ENCODE results near the gene CDC42EP4. TPM values are rescaled to one million over a fixed set of nuclear protein-coding genes. Genes with fewer than 3 reads are reported as not detected.

CDC42EP4 gene
- total and polyA plus RNA-seq, 10 of the 15 experiments (the other 5 are each of a cell fraction or from before 2014, with no cell fraction given), result 0.05 to 7.1 (median 2.7) TPM

GRCh38 chr17:73291260-73291801 is 20.5 kb downstream of the CDC42EP4 start (continued):
- TF ChIP-seq BCL3 (IDR thresholded peaks at IDR 0.05; ENCODE audit: borderline replicate concordance, insufficient read depth, low read depth, low read length, poor library complexity, severe bottlenecking) (no peak), EP300 (IDR thresholded peaks at IDR 0.05; ENCODE audit: borderline replicate concordance in 1 of 2, control insufficient read depth in 1 of 2, low read depth in 2 of 2, low read length in 2 of 2) (peak in 1 of 2 experiments; percentile 45; a peak in 2 of 4 replicates), ETV6 (conservative IDR thresholded peaks at IDR 0.05 in 1 of 2, IDR thresholded peaks at IDR 0.05 in 1 of 2; ENCODE audit: borderline replicate concordance in 1 of 2, low read depth in 1 of 2) (no peak), HCFC1 (IDR thresholded peaks at IDR 0.05; ENCODE audit: low read length) (no peak), CHD2 (IDR thresholded peaks at IDR 0.05; ENCODE audit: borderline replicate concordance, low read depth, low read length) (no peak), POU2F2 (IDR thresholded peaks at IDR 0.05; ENCODE audit: borderline replicate concordance, low read depth, low read length) (no peak; the same call in 2 of the 3 replicates), ATF7 (IDR thresholded peaks at IDR 0.05; ENCODE audit: low read depth) (peak; percentile 35; the same call in 1 of the 2 replicates), NFXL1 (IDR thresholded peaks at IDR 0.05; ENCODE audit: borderline replicate concordance) (no peak), ATF3 (IDR thresholded peaks at IDR 0.05; ENCODE audit: borderline replicate concordance, extremely low read depth, low read depth, low read length) (no peak), KLF5 (IDR thresholded peaks at IDR 0.05; ENCODE audit: partially characterized antibody) (no peak), HDAC6 (IDR thresholded peaks at IDR 0.05; ENCODE audit: unreplicated experiment) (no peak), TCF12 (IDR thresholded peaks at IDR 0.05; ENCODE audit: low read depth, low read length) (no peak), NBN (IDR thresholded peaks at IDR 0.05) (peak; percentile 56; the same call in 1 of the 2 replicates), TAF1 (IDR thresholded peaks at IDR 0.05; ENCODE audit: borderline replicate concordance, low read depth, low read length) (no peak), SMC3 (IDR thresholded peaks at IDR 0.05; ENCODE audit: borderline replicate concordance, low read length) (no peak), SIN3A (IDR thresholded peaks at IDR 0.05; ENCODE audit: low read depth, low read length) (no peak), ZNF592 (IDR thresholded peaks at IDR 0.05) (no peak), SP1 (IDR thresholded peaks at IDR 0.05; ENCODE audit: low read depth, low read length) (no peak), EGR1 (IDR thresholded peaks at IDR 0.05; ENCODE audit: borderline replicate concordance in 1 of 2, low read depth in 2 of 2, low read length in 2 of 2) (no peak), USF2 (IDR thresholded peaks at IDR 0.05; ENCODE audit: borderline replicate concordance, low read depth, low read length) (no peak), CREB1 (IDR thresholded peaks at IDR 0.05; ENCODE audit: low read depth) (no peak)

Measured in GM12878 (cell line).